GM12875 (cell line): ENCODE data around the gene PRKCZ.
"Not testable (repeated sequence)": the region's sequence is repeated elsewhere in the genome, so short reads cannot be mapped to it uniquely, and the experiment has no call there.

Experiments
- H3K4me3 ChIP-seq: one replicate; pipeline ENCODE4 v1.5.1; 2011; ENCODE audit warnings: low read depth, low read length, control low read depth
- CTCF ChIP-seq: IDR thresholded peaks from 2 replicates; pipeline ENCODE4 v1.5.1; 2011; ENCODE audit warnings: low read depth, mild to moderate bottlenecking, control low read depth, inconsistent platforms, low read length, moderate library complexity, borderline replicate concordance; ENCODE audit not compliant: insufficient read depth

Gene PRKCZ

DNA sequence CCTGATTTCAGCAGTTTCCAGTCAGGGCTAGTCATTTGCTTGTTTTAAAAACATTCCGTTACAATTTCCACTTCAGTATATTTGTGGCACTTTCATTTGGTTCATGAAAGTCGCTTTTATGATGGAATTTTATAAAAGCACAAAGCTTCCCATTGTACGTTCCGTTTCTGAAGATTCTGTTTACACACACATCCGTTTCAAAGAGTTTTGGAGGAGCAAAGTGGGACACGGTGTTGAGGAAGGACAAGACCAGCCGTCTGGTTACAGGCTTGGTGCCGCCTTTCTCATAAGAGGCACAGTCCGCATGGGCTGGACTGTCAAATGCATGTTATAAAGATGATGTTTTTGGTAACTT is 84.0 kb downstream of the PRKCZ start:
- no peak overlapping the region for H3K4me3 ChIP-seq
- TF ChIP-seq CTCF, result no peak

GRCh38 chr1:2134621-2135307 is 84.6 kb downstream of the PRKCZ start:
- no peak for TF ChIP-seq CTCF
- H3K4me3 ChIP-seq, result no peak overlapping the region

DNA sequence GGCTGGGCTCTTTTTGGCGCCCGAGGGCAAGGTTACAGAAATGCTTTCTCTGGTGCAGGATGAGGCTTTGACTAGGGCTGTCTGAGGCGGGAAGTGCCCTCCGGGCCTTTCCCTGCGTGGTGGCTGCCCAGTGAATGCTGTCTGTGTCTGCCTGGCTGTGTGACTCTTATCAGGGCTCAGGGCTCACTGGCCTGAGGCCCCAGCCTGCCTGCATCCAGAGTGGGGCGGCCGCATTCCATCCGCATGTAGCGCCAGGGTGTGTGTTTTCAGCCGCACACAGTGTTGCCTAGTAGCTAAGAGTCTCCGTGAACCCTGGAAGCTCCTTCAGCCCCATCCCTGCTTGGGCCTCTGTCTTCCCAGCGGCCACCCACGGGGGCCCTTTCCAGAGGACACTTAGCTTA is 85.2 kb downstream of the PRKCZ start:
- H3K4me3 ChIP-seq, result no peak overlapping the region
- TF ChIP-seq CTCF, result no peak

- TF ChIP-seq CTCF, result no peak
- no peak overlapping the region for H3K4me3 ChIP-seq
These were observed 85.7 kb downstream of the PRKCZ start for GRCh38 chr1:2135941-2136340.

DNA sequence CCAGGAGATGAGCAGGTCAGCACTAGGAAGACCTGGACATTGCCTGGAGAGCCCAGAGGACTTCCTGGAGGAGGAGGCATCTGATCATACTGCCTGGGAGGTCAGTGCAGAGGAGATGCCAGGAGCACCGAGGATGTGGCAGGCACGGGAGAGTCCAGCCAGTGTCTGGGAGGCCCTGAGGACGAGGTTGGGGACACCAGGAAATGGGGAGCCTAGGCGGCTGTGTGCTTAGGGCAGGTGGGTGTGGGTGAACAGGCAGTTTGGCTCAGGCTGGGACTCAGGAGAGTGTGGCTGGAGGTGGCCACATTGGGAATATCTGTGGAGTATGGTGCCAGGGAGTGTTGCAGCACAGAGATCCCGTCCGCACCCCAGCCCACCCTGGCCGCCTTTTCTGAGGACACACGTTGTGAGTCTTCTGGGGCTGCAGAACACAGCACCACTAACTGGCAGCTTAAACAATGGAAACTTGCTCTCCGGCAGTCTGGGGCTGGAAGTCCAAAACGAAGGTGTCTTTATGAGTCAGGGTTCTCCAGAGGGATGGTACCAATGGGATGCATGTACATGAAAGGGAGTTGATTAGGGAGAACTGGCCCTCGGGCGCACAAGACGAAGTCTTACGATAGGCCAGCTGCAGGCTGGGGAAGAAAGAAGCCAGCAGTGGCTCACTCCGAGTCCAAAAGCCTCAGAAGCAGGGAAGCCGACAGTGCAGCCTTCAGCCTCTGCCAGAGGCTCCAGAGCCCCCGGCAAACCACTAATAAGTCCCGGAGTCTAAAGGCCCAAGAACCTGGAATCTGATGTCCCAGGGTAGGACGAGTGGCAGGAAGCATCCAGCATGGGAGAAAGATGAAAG is 86.4 kb downstream of the PRKCZ start:
- H3K4me3 ChIP-seq, result no peak overlapping the region
- TF ChIP-seq CTCF, result no peak

GRCh38 chr1:2137257-2138121 is 87.3 kb downstream of the PRKCZ start:
- TF ChIP-seq CTCF, result no peak
- H3K4me3 ChIP-seq, result no peak overlapping the region

DNA sequence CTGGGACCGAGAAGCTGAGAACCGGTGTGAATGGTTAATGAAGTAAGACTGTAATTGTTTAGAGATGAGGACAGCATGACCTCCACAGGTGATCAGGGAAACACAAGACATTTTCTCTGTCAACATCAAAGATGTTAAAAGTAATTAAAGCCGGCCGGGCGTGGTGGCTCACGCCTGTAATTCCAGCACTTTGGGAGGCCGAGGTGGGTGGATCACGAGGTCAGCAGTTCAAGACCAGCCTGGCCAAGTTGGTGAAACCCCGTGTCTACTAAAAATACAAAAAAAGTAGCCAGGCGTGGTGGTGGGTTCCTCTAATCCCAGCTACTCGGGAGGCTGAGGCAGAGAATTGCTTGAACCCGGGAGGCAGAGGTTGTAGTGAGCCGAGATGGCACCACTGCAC is 88.9 kb downstream of the PRKCZ start:
- not testable (repeated sequence) for H3K4me3 ChIP-seq
